Small intestine (tissue), 7 donors: ENCODE data around the gene CPA5. TPM values are rescaled to one million over a fixed set of nuclear protein-coding genes. Genes with fewer than 3 reads are reported as not detected.

Source experiments
- DNase-seq, 2 donors: peaks; one replicate each; pipeline versions ENCODE4 v3.0.0 to v3.0.0-alpha.2; 2013
- FAIRE-seq: peaks from 2 replicates; lab custom pipeline; 2012; peaks lifted over from hg19 to GRCh38; lab: Jason Lieb, UNC
- H3K27ac ChIP-seq, 3 donors: one replicate each; pipeline ENCODE4 v1.5.1; 2013; ENCODE audit warnings: low read length in 2 of 3, mild to moderate bottlenecking in 2 of 3, control low read depth in 1 of 3, inconsistent platforms in 1 of 3, low read depth in 1 of 3, moderate library complexity in 1 of 3
- H3K27me3 ChIP-seq, 3 donors: one replicate each; pipeline ENCODE4 v1.6.1; 2013; ENCODE audit warnings: low read length in 3 of 3, inconsistent platforms in 1 of 3; ENCODE audit not compliant: control insufficient read depth in 3 of 3, insufficient read depth in 3 of 3
- H3K36me3 ChIP-seq, 3 donors: one replicate each; pipeline ENCODE4 v1.6.1; 2013; ENCODE audit warnings: low read length in 3 of 3, inconsistent platforms in 1 of 3, low read depth in 1 of 3, mild to moderate bottlenecking in 1 of 3, moderate library complexity in 1 of 3; ENCODE audit not compliant: control insufficient read depth in 3 of 3, insufficient read depth in 2 of 3
- H3K4me1 ChIP-seq, 3 donors: one replicate each; pipeline ENCODE4 v1.6.1; 2013; ENCODE audit warnings: low read length in 2 of 3, inconsistent platforms in 1 of 3, low read depth in 1 of 3, mild to moderate bottlenecking in 1 of 3, moderate library complexity in 1 of 3; ENCODE audit not compliant: control insufficient read depth in 3 of 3, insufficient read depth in 2 of 3
- H3K4me3 ChIP-seq, 3 donors: one replicate each; pipeline ENCODE4 v1.5.1; 2013; ENCODE audit warnings: low read length in 3 of 3, control low read depth in 1 of 3, inconsistent platforms in 1 of 3, low read depth in 1 of 3, mild to moderate bottlenecking in 1 of 3, moderate library complexity in 1 of 3
- H3K9me3 ChIP-seq, 2 donors: one replicate each; pipeline ENCODE4 v1.6.1; 2013; ENCODE audit warnings: low read depth in 1 of 2, low read length in 1 of 2; ENCODE audit not compliant: control insufficient read depth in 2 of 2, insufficient read depth in 1 of 2
- WGBS, 3 donors: extraction: QIAGEN DNeasy Blood & Tissue Kit; methylation state at CpG; one replicate each; pipeline ENCODE4 v1.1.7; 2013; 5-methylcytosine and 5-hydroxymethylcytosine counted together
- polyA plus RNA-seq, 4 donors: library from polyadenylated mRNA; stranded (reverse) in 3 of 4; unstranded in 1 of 4; fragments of 200-250 nt in 3 of 4; fragments of 120-200 nt in 1 of 4; gene quantifications; one replicate each; pipeline versions ENCODE4 v1.2.1 to v1.2.3, GENCODE V29; 2013
- donor health status: healthy with polysubstance abuse.
- donor health status: control.
- donor health status: control.
- donor health status: Bipolar disorder and iron deficiency.
- donor health status: healthy.

CPA5 gene
- polyA plus RNA-seq, 4 donors: 0.04 to 0.68 TPM; not detected in 2

DNA sequence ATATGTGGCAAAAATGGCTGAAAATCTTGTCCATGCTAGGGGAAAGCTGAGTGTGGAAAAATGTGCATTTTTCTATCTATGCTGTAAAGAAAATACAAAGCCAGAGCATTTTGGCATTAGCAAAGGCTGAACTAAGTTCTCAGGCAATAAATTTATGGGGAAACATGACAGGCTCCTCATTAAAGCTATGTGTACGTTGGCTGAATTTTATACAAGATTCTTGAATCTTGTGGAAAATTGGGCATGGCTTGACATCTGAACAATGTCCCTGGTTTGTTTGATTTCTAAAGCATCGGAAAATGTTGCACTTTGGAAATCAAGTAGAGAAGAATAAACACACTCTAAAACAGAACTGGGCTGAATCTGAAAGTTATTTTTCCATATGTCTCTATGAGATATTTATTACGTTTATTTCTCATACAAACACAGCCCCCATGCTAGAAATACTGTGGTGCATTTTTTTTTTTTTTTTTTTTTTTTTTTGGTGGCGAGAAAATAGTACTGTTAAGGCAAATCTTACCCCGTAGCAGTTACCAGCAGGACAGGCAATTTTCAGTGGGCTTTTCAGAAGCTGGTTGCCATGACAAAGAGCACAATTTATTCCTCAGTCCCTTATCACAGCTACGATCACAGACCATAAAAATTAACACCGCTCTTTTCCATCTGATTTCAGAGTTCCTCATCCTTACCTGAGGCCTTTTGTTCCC is 52.6 kb downstream of the CPA5 start:
- Histone ChIP-seq H3K4me1 (peaks cover 0 to 37% (median 0%) of the 10 kb centered on the region in 3 donors), H3K4me3 (no peak overlapping the region), H3K36me3 (peaks cover 0 to 9% (median 0%) of the 10 kb centered on the region in 3 donors), H3K27me3 (no peaks in the 10 kb centered on the region), H3K9me3 (no peaks in the 10 kb centered on the region), H3K27ac (peak overlapping the region in 1 of 3 donors; percentile 44)
- FAIRE-seq (no peak), DNase-seq (no peak)
- WGBS, 3 donors: 72 to 94% (median 89%) methylated on average over 7 of the region's 7 CpGs

DNA sequence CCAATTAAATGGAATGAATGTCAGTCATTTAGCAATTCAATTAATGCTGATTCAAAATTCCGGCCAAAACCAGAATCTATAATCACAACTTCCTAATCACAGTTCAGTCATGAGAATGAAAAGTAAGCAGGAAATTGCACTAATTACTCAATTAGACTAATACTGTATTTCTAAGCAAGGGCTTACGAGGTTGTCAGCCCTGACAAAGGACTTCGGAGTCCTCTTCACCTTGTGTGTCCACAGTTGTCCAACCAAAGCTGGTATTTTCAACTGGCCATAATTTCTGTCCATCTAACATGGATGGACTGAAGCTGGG is 53.1 kb downstream of the CPA5 start:
- Histone ChIP-seq H3K4me1 (peaks cover 0 to 35% (median 0%) of the 10 kb centered on the region in 3 donors), H3K36me3 (peaks cover 0 to 12% (median 0%) of the 10 kb centered on the region in 3 donors), H3K4me3 (no peak overlapping the region), H3K9me3 (no peaks in the 10 kb centered on the region), H3K27ac (peak overlapping the region in 1 of 3 donors; percentile 44), H3K27me3 (no peaks in the 10 kb centered on the region)
- 88 to 93% (median 89%) methylated on average over 3 of the region's 3 CpGs for WGBS, 3 donors
- DNase-seq (no peak), FAIRE-seq (no peak)

DNA sequence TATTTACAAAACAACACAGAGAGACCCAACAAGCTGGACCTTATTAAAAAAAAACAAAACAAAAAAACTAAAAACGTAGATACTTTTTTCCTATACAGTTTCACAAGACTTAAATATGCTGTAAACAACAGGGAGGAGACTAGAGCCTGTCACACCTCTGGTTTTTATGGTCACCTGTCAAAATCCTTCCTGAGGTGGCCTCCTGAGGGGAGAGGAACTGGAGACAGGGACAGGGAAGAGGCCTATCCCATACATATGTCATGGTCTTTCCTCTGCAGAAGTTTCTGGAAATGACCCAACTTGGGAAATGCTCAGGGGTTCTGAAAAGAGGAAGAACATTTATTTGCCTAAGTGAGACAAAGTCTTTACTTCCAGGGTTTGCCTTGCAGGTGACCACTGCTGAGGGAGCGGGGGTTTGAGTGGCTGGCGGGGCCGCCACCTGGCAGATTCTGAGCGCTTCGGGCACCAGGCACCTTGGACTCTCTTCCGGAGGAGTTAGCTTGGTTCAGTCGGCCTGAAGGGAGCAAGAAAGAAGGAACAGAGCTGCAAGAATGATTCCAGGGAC is 54.0 kb downstream of the CPA5 start:
- Histone ChIP-seq H3K27me3 (no peaks in the 10 kb centered on the region), H3K4me1 (peaks cover 0 to 26% (median 0%) of the 10 kb centered on the region in 3 donors), H3K4me3 (no peak overlapping the region), H3K36me3 (peaks cover 0 to 14% (median 0%) of the 10 kb centered on the region in 3 donors), H3K27ac (no peak overlapping the region), H3K9me3 (no peaks in the 10 kb centered on the region)
- DNase-seq (no peak), FAIRE-seq (no peak)
- WGBS, 3 donors: 85 to 92% (median 88%) methylated on average over 8 of the region's 8 CpGs

DNA sequence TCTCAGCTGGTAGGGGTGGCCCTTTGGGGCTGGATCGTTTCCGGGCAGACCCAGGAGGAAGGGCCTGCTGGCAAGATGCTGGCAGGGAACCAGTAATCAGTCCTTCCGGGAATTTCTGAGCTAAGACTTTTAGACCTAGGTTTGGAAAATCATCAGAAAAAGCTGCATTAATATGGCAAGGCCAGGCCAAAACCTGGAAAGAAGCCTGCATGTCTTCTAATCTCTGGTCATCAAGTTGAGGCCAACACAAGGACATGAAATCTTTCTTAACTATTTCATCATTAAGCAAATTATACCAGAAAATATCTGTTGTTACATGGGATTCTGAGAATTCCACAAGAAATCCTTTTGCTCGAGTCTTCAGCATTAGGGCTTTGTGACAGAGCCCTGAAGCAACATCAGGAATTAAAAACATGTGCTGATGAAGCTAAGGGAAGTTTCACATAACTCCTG is 55.5 kb downstream of the CPA5 start:
- H3K4me3 ChIP-seq: no peak overlapping the region
- no peak for FAIRE-seq
- 80 to 93% (median 92%) methylated on average over 4 of the region's 4 CpGs for WGBS, 3 donors
- H3K9me3 ChIP-seq: no peaks in the 10 kb centered on the region
- H3K27me3 ChIP-seq: no peaks in the 10 kb centered on the region
- no peak overlapping the region for H3K27ac ChIP-seq
- peaks cover 0 to 19% (median 0%) of the 10 kb centered on the region in 3 donors for H3K4me1 ChIP-seq
- no peak for DNase-seq
- H3K36me3 ChIP-seq: peaks cover 0 to 14% (median 0%) of the 10 kb centered on the region in 3 donors

DNA sequence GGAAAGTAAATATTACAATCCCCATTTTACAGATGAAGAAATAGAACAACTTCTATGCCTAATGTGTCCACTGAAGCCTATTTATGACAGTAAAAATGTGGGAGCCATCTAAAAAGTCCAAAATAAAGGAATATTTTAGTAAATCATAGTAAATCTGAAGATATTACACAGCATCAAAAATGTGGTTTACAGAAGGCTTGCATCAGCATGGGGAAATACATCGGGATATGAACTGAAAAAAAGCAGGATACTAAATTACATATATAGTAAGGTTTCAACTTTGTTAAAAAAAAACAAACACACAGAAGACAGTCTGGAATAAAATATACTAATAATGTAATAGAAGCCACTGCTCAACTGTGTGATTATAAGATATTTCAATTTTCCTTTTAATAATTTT is 56.5 kb downstream of the CPA5 start:
- no peak overlapping the region for H3K27ac ChIP-seq
- WGBS, 3 donors: 90 to 97% (median 90%) methylated on average over 1 of the region's 1 CpG
- peaks cover 0 to 23% (median 0%) of the 10 kb centered on the region in 3 donors for H3K4me1 ChIP-seq
- H3K4me3 ChIP-seq: no peak overlapping the region
- DNase-seq (no peak), FAIRE-seq (no peak)
- H3K36me3 ChIP-seq: peaks cover 0 to 14% (median 0%) of the 10 kb centered on the region in 3 donors
- no peaks in the 10 kb centered on the region for H3K27me3 ChIP-seq
- H3K9me3 ChIP-seq: no peaks in the 10 kb centered on the region

DNA sequence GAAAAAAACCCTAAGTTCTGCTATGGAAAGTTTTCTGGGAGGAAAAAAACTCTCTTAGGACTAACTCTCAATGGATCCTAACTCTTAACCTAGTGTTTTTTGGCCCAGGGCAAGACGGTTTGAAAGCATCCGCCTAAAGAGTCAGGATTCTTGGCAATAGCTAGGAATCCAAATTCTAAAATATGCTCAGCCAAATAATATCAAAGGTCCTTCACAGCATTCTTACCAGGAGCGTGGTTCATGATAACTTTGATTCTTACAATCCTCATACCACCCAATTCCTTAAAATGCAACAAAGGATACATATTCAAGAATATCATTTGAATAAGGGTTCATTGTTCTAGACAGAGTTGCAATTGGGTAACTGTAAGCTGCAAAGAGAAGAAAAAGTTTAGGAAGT is 57.0 kb downstream of the CPA5 start:
- Histone ChIP-seq H3K36me3 (peaks cover 0 to 14% (median 0%) of the 10 kb centered on the region in 3 donors), H3K4me1 (peaks cover 0 to 22% (median 0%) of the 10 kb centered on the region in 3 donors), H3K27ac (no peak overlapping the region), H3K4me3 (no peak overlapping the region), H3K27me3 (no peaks in the 10 kb centered on the region), H3K9me3 (no peaks in the 10 kb centered on the region)
- no peak for FAIRE-seq
- DNase-seq: no peak
- WGBS, 3 donors: 84 to 95% (median 92%) methylated on average over 3 of the region's 3 CpGs

DNA sequence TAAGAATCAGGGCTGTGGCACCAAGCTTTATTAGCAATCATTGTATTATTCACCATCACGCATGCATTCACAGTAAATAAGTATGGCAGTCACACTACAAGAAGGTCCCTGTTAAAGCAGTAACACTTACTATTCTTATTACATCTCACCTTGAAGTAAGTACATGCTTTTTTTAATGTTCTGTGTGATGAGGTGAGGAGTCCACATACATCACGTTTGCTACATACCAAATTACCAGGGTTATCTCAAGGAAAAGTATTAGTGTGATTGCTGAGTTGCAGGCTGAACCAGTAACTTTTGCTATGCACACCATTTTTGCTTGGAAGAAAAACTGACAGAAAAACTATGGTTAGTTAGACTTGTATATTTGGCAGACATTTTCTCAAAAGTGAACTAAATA is 60.4 kb downstream of the CPA5 start:
- DNase-seq (peak in 1 of 2 donors; percentile 52), FAIRE-seq (no peak)
- WGBS, 3 donors: 78 to 81% (median 80%) methylated on average over 2 of the region's 2 CpGs
- Histone ChIP-seq H3K4me1 (peaks cover 0 to 11% (median 0%) of the 10 kb centered on the region in 3 donors), H3K4me3 (no peak overlapping the region), H3K27me3 (no peaks in the 10 kb centered on the region), H3K36me3 (peaks cover 0 to 10% (median 0%) of the 10 kb centered on the region in 3 donors), H3K27ac (peak overlapping the region in 1 of 3 donors; percentile 6), H3K9me3 (no peaks in the 10 kb centered on the region)

DNA sequence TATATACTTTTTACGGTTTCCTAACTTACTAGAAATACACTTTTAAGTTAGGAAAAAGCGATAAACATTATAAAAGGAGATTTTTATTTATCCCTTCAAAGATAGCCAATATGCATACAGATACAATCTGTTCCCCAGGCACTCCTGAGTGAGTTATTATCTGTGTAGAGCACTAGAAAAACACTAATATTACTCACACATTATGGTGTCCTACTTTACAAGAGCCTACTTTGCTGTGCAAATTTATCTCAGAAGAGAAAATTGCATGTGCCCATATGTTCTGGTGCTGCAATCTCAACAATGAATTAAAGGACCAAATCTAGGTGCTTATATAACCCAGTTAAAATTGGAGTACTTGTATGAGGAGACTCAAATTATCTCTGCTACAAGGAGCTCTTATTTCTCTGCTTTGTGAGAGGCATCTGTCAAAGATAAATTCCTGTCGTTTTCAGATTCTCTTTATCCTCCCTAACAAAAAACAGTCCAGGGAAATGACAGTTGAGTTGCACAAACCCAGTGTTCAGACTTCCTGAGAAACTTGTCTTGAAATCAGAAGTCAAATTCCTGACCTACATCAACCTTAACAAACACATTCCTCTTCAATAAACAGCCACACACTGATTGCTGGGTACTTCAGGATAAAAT is 64.6 kb downstream of the CPA5 start:
- FAIRE-seq (no peak), DNase-seq (no peak)
- H3K27me3 ChIP-seq: no peaks in the 10 kb centered on the region
- no peak overlapping the region for H3K27ac ChIP-seq
- H3K9me3 ChIP-seq: no peaks in the 10 kb centered on the region
- H3K36me3 ChIP-seq: no peaks in the 10 kb centered on the region
- WGBS, 3 donors: 65 to 84% (median 83%) methylated on average over 3 of the region's 3 CpGs
- H3K4me3 ChIP-seq: no peak overlapping the region
- peaks cover 0 to 11% (median 0%) of the 10 kb centered on the region in 3 donors for H3K4me1 ChIP-seq
